Activated CD8-positive, alpha-beta memory T cell treated with anti-CD3 and anti-CD28 coated beads, Interleukin-2, amount 50 U/mL, for 24 hours (primary cell): ENCODE results near the gene TMOD4.

Source experiments
- DNase-seq: peaks from one replicate; pipeline ENCODE4 v3.0.0-alpha.2; 2020; ENCODE audit errors: extremely low read depth

TMOD4 gene

DNA sequence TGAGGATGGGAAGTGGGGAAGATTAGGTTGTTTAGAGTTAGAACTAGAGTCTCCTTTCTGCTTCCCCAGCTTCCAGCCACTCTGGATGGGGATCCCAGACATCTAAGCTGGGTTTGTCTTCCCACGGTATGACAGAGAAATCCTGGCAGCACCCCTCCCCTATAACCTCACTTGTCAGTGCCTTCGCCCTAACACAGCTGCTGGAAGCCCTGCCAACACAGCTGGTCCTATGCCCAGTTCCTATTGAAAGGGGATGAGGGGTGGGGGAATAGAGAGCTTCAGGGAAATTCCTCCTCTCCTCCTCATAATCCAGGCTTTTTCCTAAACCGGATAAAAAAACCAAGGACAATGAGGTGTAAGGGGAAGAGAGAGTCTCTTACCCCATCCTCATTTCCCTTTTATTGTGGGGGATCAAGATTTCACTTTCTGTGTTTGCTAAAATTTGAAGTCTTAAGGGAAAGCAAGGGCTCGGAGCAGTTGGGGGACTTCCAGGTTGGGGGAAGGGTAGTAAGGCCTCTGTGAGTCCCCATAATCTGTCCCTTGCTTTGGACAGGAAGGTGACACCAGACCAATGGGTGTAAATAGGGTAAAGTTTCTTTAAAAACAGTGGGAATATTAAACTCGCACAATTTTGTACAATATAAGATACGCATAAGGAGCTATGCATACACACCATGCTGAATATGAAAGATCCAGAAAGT is 590 bp downstream of the TMOD4 start:
- no peak for DNase-seq

DNA sequence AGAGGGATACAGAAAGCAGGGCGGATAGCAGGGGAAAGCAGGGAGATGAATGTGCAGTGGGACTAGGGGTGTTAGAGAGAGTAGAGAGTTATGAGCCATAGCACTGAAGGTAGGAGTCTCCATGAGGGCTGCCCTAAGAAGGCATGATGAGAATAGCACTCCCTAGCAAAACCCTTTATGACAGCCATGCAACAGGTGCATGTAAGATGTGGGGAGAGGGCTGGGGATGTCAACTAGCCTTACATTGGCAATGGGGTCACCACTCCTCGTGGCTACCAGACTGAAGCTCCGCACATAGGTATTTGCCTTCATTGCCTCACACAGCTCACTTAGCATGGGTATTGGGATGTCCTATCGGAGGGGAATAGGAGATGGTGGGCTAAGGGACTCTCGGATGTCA is 4.6 kb downstream of the TMOD4 start:
- no peak for DNase-seq

DNA sequence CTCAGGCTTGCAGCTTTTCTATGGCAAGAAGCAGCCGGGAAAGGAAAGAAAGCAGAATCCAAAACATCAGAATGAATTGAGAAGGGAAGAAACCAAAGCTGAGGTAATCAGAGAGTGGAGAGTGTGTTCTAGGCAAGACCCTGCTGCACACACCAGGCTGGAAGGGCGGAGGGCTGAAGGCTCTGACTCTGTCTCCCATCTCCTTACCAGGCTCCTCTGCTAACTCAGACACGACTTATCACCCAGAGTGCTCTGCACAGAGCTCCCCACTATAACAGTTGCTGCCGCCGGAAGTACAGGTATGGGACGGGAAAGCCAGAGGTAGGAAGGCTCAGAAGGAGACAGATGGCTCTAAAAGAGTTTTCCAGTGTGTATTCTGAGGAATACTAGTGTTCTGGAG is 8.7 kb downstream of the TMOD4 start:
- no peak for DNase-seq

DNA sequence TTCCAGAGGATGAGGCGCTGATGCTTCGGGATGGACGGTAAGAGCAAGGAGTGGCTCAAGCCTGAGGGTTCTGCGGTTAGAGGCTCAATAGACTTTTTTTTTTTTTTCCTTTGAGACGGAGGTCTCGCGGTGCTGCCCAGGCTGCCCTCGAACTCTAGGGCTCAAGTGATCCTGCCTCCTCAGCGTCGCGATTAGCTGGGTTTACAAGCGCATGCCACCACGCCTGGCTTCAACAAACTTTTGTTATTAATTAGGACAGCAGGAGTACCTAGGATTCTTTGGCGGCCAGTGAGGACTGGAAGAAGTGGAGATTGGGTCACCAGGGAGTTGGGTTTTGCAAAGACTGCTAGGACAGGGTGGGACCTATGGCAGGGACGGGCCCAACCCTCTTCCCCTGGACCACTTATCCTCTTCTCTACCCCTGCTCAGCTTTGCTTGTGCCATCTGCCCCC is 9.2 kb downstream of the TMOD4 start:
- no peak for DNase-seq

DNA sequence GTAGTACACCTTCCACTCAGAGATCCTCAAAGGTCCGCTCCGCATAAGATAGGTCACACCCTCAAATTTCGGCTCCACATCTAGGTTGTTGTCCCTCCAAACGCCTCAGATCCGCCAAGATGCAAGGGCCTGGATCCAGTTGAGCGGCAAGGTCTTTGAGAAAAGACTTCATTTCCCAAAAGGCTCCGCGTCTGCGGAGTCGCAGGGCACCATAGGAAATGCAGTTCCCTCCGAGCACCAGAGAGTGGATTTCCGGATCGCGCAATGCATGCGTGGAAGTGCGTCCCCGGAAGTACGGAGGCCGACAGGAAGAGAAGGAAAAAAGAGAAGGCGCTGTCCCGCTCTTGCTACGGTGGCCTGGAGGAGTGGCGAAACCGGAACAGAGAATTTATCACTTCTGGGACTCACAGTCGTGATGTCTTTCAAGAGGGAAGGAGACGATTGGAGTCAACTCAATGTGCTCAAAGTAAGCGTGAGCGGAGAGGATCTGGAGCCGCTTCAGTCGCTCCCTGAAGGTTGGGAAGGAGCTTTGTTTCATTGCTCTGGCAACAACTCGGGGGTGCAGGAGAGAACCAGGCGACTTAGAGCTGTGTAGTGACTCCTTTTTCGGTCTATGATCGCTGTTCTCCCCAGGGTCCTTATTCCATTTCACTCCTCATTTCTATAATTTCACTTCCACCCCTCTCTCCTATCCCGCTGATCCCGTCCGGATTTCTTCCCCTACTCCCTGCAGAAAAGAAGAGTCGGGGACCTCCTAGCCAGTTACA is 9.9 kb downstream of the TMOD4 start, which contains the start of the genes LYSMD1 and SCNM1:
LYSMD1 (minus strand) TSS at position 165 of the 767 bp plus-strand sequence. CDS start 644 bp downstream, outside the sequence.
SCNM1 (plus strand) TSS at position 407 of the 767 bp plus-strand sequence; CDS start at position 416, 9 bp downstream.
- peak; percentile 91 for DNase-seq

DNA sequence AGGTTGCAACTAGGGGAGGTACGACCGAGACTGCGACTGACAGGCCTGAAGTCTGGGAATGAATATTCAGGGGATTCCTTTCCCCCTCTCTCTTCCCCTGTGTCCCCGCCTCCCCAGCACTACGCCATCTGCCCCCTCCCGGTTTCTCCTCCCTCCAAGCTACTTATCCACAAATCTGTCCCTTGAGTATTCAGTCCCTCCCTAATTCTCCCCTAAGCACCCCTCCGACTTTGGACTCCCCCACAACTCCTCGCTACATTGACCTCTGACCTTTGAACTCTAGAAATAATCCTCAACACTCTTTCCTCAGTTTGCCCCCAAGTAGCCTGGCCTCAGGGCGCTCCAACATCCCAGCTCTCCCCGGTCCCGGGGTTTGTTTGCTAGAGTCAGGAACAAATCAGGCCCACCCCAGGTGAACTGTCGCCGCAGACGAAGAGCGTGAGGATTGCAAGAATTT is 10.5 kb downstream of the TMOD4 start:
- DNase-seq, result no peak

DNA sequence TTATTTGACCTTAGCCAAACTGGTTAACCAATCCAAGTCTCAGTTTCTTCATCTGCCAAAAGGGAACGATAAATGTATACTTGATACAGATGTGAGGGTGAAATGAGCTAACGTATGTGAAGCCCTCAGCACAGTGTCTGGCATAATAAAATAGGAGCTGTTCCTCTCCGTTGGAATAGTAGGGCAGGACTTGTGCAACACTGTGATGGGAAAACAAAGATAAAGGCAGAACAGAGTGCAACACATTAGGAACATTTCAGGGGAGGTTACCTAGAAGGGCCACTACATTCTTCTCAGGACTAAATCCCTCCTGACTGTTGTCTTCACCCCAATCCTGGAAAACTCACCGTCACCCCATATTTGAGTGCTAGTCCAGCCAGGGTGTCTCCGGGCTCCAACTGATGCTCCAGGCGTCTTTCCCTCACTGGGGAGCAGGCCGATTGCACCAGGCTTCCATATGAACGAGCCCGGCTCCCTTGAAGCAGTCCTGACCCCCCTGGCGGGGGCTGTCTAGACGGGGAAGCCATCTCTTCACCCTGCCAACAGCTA is 11.0 kb downstream of the TMOD4 start:
- DNase-seq, result no peak

DNA sequence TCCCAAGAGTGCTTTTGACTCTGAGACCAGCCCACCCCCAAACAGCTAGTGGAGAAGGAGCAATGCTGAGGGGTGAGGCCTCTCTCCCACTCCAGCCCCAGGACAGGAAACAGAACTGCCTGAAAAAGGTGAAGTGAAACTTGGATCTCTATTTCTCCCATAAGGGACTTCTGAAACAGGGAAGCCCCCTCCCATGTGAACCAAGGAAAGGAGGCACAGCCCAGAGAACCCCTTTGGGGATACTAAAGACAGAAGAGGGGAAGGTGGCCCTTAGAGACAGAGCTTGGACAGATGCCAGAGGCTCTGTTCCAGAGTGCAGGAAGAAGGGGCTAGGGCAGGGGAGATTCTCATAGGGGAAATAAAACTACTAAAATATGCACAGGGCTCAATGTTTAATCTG is 16.4 kb downstream of the TMOD4 start:
- DNase-seq, result no peak

DNA sequence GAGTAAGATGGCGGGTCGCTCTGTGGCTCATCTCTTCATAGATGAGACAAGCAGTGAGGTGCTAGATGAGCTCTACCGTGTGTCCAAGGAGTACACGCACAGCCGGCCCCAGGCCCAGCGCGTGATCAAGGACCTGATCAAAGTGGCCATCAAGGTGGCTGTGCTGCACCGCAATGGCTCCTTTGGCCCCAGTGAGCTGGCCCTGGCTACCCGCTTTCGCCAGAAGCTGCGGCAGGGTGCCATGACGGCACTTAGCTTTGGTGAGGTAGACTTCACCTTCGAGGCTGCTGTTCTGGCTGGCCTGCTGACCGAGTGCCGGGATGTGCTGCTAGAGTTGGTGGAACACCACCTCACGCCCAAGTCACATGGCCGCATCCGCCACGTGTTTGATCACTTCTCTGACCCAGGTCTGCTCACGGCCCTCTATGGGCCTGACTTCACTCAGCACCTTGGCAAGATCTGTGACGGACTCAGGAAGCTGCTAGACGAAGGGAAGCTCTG is 17.0 kb downstream of the TMOD4 start:
- no peak for DNase-seq

DNA sequence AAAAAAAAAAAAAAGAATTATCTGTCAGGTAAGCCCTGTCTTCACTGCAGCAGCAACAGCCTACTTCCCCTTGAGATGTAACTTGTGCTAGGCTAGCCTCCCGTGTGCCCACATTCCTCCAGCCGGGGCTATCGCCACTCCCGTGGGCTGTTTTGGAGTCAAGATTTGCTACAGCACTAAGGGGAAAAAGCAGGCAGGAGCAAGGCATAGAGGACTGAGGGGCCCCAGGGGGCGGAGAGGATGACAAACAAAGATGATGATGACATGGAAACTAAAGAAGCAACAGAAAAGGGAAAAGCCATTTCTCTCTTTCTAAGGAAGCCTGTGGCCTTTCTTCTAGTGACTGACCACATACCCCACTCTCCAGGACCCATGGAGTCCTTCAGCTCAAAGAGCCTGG is 17.5 kb downstream of the TMOD4 start:
- DNase-seq, result no peak

DNA sequence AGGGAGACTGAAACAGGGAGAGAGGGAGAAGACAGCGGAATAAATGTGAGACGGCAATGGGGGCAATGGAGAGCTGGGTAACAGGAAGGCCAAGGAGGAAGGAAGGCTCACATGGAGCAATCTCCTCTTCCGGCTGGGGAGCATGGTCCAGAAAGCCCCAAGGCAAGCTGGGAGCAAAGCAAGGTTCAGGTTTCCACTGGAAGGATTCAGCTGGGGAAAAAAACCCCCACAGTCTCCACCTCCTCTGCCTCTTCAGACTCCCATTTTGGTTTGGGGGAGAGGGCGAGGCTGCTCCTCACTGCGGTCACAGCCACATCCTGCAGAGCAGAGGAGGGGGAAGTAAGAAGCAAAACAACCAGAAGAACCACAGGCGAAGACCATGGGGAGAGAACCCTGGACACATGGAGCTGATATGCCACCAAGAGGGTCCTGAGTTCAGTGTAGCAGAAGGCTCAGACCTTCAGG is 18.7 kb downstream of the TMOD4 start:
- no peak for DNase-seq

DNA sequence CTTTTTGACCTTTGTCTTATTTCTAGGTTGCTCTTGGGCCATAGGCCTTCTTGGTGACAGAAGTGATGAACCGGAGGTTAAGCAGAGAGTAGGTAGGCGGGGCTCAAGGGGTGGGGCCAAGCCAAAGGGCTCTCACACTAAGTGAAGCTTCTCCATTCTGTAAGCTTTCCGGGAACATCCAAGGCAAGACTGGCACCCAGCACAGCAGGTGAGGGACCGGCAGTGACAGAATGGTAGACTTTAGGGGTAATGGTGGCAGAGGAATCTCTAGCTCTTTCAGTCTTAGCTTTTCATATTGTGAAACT is 19.3 kb downstream of the TMOD4 start, which contains the start of gene TNFAIP8L2:
TNFAIP8L2 (plus strand) TSS at position 135 of the 305 bp plus-strand sequence. CDS start 2,049 bp downstream, outside the sequence.
- DNase-seq, result peak; percentile 55

DNA sequence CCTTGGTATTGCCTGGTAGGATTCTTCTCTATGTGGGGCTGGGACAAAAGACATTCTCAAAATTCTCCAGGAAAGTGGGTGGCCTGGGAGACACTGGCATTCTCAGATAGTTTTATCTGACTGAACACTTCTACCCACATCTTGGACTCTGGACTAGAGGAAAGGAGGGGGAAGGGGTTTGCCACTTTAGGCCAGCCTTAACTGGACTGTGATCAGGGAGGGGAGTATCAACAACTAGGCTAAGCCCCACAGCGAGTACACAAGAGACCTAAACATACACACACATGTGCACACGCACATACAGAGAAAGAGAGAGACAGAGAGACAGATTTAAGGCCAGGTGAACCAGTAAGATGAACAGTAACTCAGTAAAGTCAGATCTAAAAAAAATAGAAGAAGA is 28.1 kb downstream of the TMOD4 start:
- DNase-seq, result no peak

DNA sequence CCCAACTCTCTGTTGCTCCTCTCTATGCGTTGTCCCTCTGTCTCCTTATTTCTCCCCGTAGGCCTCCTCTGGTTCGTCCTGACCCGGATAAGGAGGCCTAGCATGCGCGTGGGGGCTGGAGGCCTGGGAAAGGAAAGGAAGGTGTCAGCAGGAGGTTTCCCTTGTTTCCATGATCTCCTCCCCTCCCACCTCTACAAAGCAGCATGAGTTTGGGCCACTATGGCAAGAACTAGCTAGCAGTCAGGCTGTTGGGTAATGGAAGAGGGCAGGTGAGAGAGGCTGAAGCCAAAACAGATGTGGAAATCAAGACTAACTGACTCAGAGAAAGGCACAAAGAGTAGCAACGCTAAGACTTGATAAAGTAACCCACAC is 28.7 kb downstream of the TMOD4 start:
- no peak for DNase-seq

DNA sequence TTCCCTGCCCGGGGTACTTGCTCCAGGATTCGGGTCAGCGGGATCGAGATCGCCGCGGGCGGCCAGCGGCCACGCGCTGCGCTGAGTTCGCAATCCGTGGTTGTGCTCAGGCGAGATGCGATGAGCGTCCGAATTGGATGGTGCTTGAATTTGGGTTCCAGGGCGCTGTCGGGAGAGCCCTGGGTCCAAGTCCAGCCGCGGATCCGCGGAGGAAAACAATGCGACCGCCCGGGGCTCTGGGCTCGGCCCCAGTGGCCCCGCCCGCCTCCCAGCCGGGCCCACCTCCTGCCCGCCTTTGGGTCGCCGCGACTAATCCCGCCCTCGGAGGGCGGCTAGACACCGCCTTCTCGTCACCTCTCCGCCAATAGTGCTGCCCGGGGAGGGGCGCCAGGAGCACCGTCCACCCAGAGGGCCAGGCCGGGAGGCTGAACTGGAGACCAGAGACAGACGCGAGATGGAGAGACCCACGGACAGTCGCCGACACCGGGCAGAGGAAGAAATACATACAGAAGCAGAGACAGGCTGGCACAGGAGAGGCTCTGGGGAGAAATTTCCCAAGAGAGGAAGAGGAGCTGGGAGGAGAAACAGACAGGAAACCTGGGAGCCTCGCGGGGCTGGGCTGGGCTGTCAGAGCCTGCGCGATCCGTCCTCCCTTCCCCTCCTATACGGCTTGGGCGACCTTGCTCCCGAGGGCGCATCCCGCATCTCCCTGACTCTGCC is 29.2 kb downstream of the TMOD4 start, which contains the start of gene SEMA6C:
SEMA6C (minus strand) TSS at position 220 of the 720 bp plus-strand sequence. CDS start 4,010 bp downstream, outside the sequence.
- DNase-seq, result peak; percentile 72

DNA sequence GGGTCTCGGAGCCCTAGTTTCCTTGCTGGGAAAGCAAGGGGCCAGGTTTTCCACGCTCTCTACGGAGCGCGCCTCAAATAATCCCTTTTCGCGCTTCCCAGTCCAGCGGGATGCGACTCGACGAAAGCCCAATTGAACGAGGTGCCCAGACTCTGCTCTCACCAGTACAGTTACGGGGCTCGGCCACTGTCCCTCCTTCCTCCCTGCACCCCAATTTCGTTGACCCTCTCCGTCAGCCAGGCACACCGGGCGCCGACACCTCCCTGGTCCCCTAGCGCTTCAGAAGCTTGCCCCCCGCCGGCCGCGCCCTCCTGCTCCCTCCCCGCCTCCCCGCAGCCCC is 29.7 kb downstream of the TMOD4 start:
- no peak for DNase-seq

DNA sequence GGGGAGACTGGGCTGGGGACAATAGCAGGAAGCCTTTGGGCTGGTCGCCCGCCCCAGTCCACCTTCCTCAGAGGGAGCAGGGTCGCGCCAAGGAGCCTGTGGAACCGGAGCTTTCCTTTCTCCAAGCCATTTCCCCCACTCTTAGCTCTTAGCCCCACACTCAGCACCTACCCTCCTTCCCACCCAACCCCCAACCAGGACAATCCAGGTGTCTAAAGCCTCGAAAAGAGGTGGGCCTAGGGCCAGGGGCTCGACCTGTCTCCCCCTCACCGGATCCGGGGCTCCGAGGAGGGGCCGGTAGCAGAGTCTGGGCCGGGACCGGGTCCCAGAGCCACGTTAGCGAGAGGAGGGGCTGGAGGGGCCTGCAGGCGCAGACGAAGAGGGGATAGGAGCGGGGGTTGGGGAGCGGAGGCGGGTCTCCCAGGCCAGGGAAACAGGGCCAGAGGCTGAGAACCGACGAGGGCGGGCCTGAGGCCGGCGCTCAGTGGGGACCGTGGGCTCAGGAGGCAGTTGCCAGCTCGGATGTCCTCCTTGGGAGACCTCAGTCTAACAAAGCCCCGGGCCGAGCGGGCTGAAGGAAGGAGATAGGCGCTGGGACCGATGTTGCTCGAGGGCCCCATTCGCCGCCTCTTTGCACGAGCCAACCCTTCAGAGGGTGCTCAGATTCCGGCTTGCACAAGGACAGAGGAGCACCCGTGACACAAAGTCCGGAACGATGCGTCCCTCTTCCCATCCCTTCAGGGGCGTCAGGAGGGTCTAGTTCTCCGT is 30.3 kb downstream of the TMOD4 start:
- DNase-seq, result no peak

DNA sequence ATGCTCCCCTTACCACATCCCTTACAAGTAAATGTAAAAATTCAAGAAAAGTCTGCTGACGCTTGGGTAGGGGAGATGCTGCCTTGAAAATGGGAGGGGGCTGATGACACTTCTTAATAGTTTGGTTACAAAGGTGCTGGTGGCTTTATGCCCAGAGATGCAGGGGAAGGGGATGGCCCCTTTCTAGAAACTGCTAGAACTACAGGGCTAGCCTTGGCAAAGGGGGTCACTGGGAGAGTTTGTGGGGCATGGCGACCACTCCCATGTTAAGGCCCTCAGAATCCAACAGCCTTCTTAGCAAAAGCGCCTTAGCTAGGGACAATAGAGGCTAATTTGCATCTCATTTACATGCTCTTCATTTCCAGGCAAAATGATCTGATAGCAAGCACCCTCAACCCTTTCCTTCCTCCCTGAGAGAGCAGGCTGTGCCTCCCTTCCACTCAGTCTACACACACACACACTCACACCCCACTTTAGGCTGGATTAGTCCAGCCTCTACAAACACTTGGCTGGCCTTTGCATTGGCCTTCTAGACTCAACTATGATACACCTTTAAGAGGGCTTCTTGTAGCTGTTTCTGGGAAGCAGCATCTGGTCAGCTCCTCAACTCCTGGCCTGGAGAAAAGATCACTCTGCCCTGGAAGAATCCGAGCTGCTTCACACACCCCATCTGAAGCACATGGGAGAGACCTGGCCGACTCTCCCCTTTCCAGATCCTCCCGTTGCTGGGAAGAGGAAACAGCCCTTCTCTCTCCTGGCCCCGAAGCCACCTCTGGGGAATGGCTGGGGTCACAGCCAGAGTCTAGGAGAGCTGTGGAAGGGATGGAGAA is 31.1 kb downstream of the TMOD4 start:
- DNase-seq, result no peak

DNA sequence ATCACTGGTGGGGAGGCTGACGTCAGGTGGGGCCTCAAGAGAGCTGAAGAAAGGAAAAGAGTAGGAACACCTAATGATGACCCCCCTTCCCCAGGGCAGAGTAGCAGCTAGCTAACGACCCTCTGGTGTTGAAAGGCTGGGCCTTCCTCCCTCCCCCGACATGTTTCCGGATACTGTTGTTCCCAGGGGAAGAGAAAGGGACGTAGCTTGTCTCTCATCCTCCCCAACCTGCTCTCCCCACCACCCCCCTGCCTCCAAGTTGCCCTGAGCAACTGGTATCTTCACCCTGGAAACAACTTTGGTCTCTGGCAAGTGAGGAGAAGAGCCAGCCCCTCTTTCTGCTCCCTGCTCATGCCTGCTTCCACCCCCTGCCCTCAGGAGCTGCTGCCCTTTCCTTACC is 31.8 kb downstream of the TMOD4 start:
- no peak for DNase-seq

DNA sequence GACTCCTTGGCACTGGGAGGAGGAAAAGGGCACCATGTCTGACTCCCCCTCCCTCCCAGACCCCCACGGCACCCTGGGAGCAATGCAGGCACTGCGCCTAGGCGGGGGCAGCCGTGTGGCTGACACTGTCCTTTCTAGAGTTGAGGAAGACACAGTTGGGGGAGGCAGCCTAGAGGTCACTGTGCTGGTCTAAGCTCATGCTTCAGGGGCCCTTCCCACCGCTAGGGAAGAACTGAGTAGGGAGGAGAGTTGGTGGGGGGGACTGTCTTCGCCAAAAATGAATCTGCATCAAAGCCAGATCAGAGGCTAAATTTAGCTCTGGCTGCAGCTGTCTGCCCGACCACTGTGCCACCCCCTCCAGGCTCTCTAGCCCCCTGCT is 32.7 kb downstream of the TMOD4 start:
- no peak for DNase-seq
